ENCODE results near the gene C5orf15.

GRCh38 chr5:133983674-133984073 is 15.2 kb upstream of the C5orf15 start:
- TF ChIP-seq TAF1 (conservative IDR thresholded peaks at IDR 0.05) (no peak), CTCF (IDR thresholded peaks at IDR 0.05; ENCODE audit: low read depth, low read length, missing input control) (no peak), ZBTB33 (IDR thresholded peaks at IDR 0.05) (no peak), RAD21 (IDR thresholded peaks at IDR 0.05) (no peak), GABPA (IDR thresholded peaks at IDR 0.05 in 1 of 2, conservative IDR thresholded peaks at IDR 0.05 in 1 of 2) (no peak), YY1 (IDR thresholded peaks at IDR 0.05) (no peak), JUND (IDR thresholded peaks at IDR 0.05) (no peak), REST (IDR thresholded peaks at IDR 0.05) (no peak), NR2F2 (IDR thresholded peaks at IDR 0.05) (no peak), RXRA (IDR thresholded peaks at IDR 0.05) (no peak), EGR1 (IDR thresholded peaks at IDR 0.05; ENCODE audit: low read depth in 2 of 2) (no peak), SP1 (IDR thresholded peaks at IDR 0.05) (no peak)
